OCI-LY7 (cell line): ENCODE data around the gene AP1M2. TPM values are rescaled to one million over a fixed set of nuclear protein-coding genes. Genes with fewer than 3 reads are reported as not detected.

Experiments
- BruUV-seq: library from RNA; stranded (reverse); fragments of 400-500 nt; replicated peaks from 2 replicates; lab custom pipeline; 2021; lab: Mats Ljungman, UMichigan
- CTCF ChIA-PET: fragments of 300-600 bp; sonication (Branson Sonifier 250); formaldehyde crosslinking; loops from one replicate; lab custom pipeline; 2022; ENCODE audit warnings: antibody characterized with exemption; ENCODE audit not compliant: unreplicated experiment; lab: Charles Lee
- POLR2A ChIA-PET: fragments of 300-600 bp; sonication (Branson Sonifier 250); formaldehyde crosslinking; loops from one replicate; lab custom pipeline; 2022; ENCODE audit warnings: antibody characterized with exemption; lab: Charles Lee
- DNase-seq: peaks from one replicate; pipeline ENCODE4 v3.0.0-alpha.2; 2015; ENCODE audit warnings: low spot score
- H2AFZ ChIP-seq: fragments of 200-600 bp; sonication (generic), shearing (Covaris generic); 2 replicates; pipeline ENCODE4 v1.6.1; 2014; ENCODE audit warnings: mild to moderate bottlenecking, antibody characterized with exemption, low read length, moderate library complexity
- H3K27ac ChIP-seq: fragments of 200-600 bp; sonication (generic); 2 replicates; pipeline ENCODE4 v1.5.1; 2014; ENCODE audit warnings: mixed run types, low read depth, mild to moderate bottlenecking, moderate library complexity, low read length, inconsistent platforms; ENCODE audit not compliant: poor library complexity, severe bottlenecking
- H3K36me3 ChIP-seq: fragments of 200-600 bp; sonication (generic); 2 replicates; pipeline ENCODE4 v1.6.1; 2014; ENCODE audit warnings: mild to moderate bottlenecking, antibody characterized with exemption, low read length, moderate library complexity, mixed read lengths; ENCODE audit not compliant: insufficient read depth
- H3K4me1 ChIP-seq: fragments of 200-600 bp; sonication (generic); 2 replicates; pipeline ENCODE4 v1.5.1; 2014; ENCODE audit warnings: mild to moderate bottlenecking, low read length; ENCODE audit not compliant: insufficient read depth, poor library complexity, severe bottlenecking
- H3K4me2 ChIP-seq: fragments of 200-600 bp; sonication (generic); 2 replicates; pipeline ENCODE4 v1.6.1; 2014; ENCODE audit warnings: mild to moderate bottlenecking, low read length
- H3K4me3 ChIP-seq: fragments of 200-600 bp; sonication (generic); 2 replicates; pipeline ENCODE4 v1.5.1; 2014; ENCODE audit warnings: mild to moderate bottlenecking, low read depth, low read length; ENCODE audit not compliant: poor library complexity, severe bottlenecking
- H3K79me2 ChIP-seq: fragments of 200-600 bp; sonication (generic); 2 replicates; pipeline ENCODE4 v1.6.1; 2016; ENCODE audit warnings: low read depth, mild to moderate bottlenecking, low read length, moderate library complexity, mixed read lengths; ENCODE audit not compliant: insufficient read depth
- H3K9me2 ChIP-seq: fragments of 200-600 bp; sonication (generic); 2 replicates; pipeline ENCODE4 v1.6.1; 2016; ENCODE audit warnings: mild to moderate bottlenecking, low read length, mixed read lengths; ENCODE audit not compliant: insufficient read depth
- H3K9me3 ChIP-seq: fragments of 200-600 bp; sonication (generic); 2 replicates; pipeline ENCODE4 v1.6.1; 2014; ENCODE audit warnings: mild to moderate bottlenecking, mixed run types, low read length, mixed read lengths
- H4K20me1 ChIP-seq: fragments of 200-600 bp; sonication (generic); 2 replicates; pipeline ENCODE4 v1.6.1; 2014; ENCODE audit warnings: mild to moderate bottlenecking, antibody characterized with exemption, low read length, moderate library complexity, mixed read lengths; ENCODE audit not compliant: insufficient read depth
- CTCF ChIP-seq: fragments of 200-600 bp; sonication (generic); conservative IDR thresholded peaks from 2 replicates; pipeline ENCODE4 v1.5.1; 2014; ENCODE audit warnings: mild to moderate bottlenecking, antibody characterized with exemption, low read length, moderate library complexity, mixed read lengths
- EZH2phosphoT487 ChIP-seq: fragments of 200-600 bp; sonication (generic); IDR thresholded peaks from 2 replicates; pipeline ENCODE4 v1.6.1; 2018; ENCODE audit warnings: low read depth, borderline replicate concordance, mild to moderate bottlenecking, mixed run types, antibody characterized with exemption, low read length, moderate library complexity, mixed read lengths
- intact Hi-C: fragments of 100-400 bp; cut with micrococcal nuclease; formaldehyde crosslinking; loops from one replicate; pipeline ENCODE4 v1.10.0; 2022; ENCODE audit not compliant: unreplicated experiment
- total RNA-seq, 2 experiments: library from RNA; depleted of rRNA in 1 of 2; stranded (reverse); fragments of >200 nt in 1 of 2; shearing (Covaris generic) in 1 of 2; gene quantifications; 2 replicates each; pipeline ENCODE4 v1.2.3, GENCODE V29; 2014 to 2022

AP1M2 gene
- total RNA-seq, 2 experiments from 2014 or later = 0.44 TPM; not detected in 1

- Histone ChIP-seq H3K4me3 (no peak overlapping the region), H2AFZ (no peak overlapping the region), H3K4me1 (peaks cover 29% of the 10 kb centered on the region), H3K9me3 (no peaks in the 10 kb centered on the region), H3K36me3 (peaks cover 63% of the 10 kb centered on the region), H4K20me1 (no peaks in the 10 kb centered on the region), H3K79me2 (peaks cover 12% of the 10 kb centered on the region; the same call in 1 of the 2 replicates), H3K27ac (no peak overlapping the region), H3K4me2 (no peak overlapping the region), H3K9me2 (no peaks in the 10 kb centered on the region)
- DNase-seq = no peak
- TF ChIP-seq EZH2phosphoT487 (no peak), CTCF (no peak)
- POLR2A ChIA-PET = no interaction called here
- CTCF ChIA-PET = no interaction called here
- intact Hi-C loops = no loop called here
- BruUV-seq = no TSS peak
Measured at GRCh38 chr19:10548746-10549276, 38.3 kb downstream of the AP1M2 start.

DNA sequence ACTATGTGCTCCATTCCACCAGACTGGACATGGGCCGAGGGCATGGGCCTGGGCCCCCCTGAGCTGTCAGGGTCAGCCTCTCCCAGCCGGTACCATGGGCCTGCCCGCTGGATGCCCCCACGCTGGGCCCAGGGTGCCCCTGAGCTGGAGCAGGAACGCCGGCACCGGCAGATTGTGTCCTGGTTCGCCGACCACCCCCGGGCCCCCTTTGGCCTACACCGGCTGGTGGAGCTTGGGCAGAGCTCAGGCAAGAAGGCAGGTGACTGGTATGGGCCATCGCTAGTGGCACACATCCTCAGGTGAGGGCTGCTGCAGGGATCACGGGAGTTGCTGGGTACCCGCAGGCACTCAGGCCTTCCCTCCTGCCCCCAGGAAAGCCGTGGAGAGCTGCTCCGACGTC lies 40.3 kb downstream of the AP1M2 start:
- Histone ChIP-seq H3K4me1 (peaks cover 17% of the 10 kb centered on the region), H3K4me2 (no peak overlapping the region), H3K4me3 (no peak overlapping the region), H3K27ac (no peak overlapping the region), H3K36me3 (peaks cover 43% of the 10 kb centered on the region), H4K20me1 (no peaks in the 10 kb centered on the region), H3K9me2 (no peaks in the 10 kb centered on the region), H2AFZ (no peak overlapping the region), H3K79me2 (peaks cover 12% of the 10 kb centered on the region; the same call in 1 of the 2 replicates), H3K9me3 (no peaks in the 10 kb centered on the region)
- ChIA-PET POLR2A (no interaction called here), CTCF (no interaction called here)
- intact Hi-C loops = no loop called here
- no peak for DNase-seq
- TF ChIP-seq CTCF = no peak
- TSS peak; percentile 62 for BruUV-seq

DNA sequence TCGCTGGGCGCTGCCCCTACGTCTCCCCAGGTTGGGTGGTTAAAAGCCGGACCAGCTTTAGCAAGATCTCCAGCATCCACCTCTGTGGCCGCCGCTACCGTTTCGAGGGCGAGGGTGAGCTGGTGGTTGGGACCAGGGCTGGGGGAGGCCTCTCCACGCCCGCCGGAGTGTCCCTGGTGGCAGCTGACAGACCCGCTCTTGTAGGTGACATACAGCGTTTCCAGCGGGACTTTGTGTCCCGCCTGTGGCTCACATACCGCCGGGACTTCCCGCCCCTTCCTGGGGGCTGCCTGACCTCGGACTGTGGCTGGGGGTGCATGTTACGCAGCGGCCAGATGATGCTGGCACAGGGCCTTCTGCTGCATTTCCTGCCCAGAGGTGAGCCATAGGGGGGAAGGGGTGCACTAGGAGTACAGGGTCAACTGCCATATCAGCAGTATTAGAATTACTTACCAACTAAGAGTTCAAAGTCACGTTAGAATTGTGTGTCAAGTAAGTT lies 42.3 kb downstream of the AP1M2 start:
- peak; percentile 30 for DNase-seq
- Histone ChIP-seq H3K4me3 (peak overlapping the region; percentile 96), H4K20me1 (no peaks in the 10 kb centered on the region), H3K4me2 (peak overlapping the region; percentile 86), H3K79me2 (peaks cover 12% of the 10 kb centered on the region; the same call in 1 of the 2 replicates), H3K4me1 (peaks cover 17% of the 10 kb centered on the region), H3K36me3 (peaks cover 24% of the 10 kb centered on the region), H3K9me2 (no peaks in the 10 kb centered on the region), H3K9me3 (no peaks in the 10 kb centered on the region), H2AFZ (no peak overlapping the region), H3K27ac (peak overlapping the region; percentile 35)
- CTCF ChIA-PET = no interaction called here
- POLR2A ChIA-PET = no interaction called here
- BruUV-seq = no TSS peak
- TF ChIP-seq EZH2phosphoT487 (no peak), CTCF (no peak)
- intact Hi-C loops = no loop called here
